Keratinocyte (primary cell): ENCODE data around the gene FAM219A. TPM values are rescaled to one million over a fixed set of nuclear protein-coding genes. Genes with fewer than 3 reads are reported as not detected.

Source experiments
- DNase-seq: peaks from one replicate; pipeline ENCODE4 v3.0.0-alpha.2; 2011; ENCODE audit warnings: low read depth, missing footprints, low spot score
- FAIRE-seq: peaks from 2 replicates; lab custom pipeline; 2011; peaks lifted over from hg19 to GRCh38; lab: Jason Lieb, UNC
- H2AFZ ChIP-seq: 2 replicates; pipeline ENCODE4 v1.6.0; 2012; ENCODE audit warnings: low read length, control low read depth, inconsistent platforms; ENCODE audit not compliant: control insufficient read depth
- H3K27ac ChIP-seq: 2 replicates; pipeline ENCODE4 v1.5.1; 2011; ENCODE audit warnings: low read length; ENCODE audit not compliant: control insufficient read depth, insufficient read depth
- H3K27me3 ChIP-seq: 3 replicates; pipeline ENCODE4 v1.6.0; 2011; ENCODE audit warnings: low read length; ENCODE audit not compliant: control insufficient read depth, insufficient read depth; ENCODE audit errors: extremely low read depth
- H3K36me3 ChIP-seq, 2 experiments: 2 replicates in 1 of 2; 3 replicates in 1 of 2; pipeline ENCODE4 v1.5.1; 2011; ENCODE audit warnings: low read length in 2 of 2, mild to moderate bottlenecking in 1 of 2; ENCODE audit not compliant: control insufficient read depth in 2 of 2, insufficient read depth in 2 of 2; ENCODE audit errors: extremely low read depth in 1 of 2
- H3K4me1 ChIP-seq: 3 replicates; pipeline ENCODE4 v1.5.1; 2011; ENCODE audit warnings: low read length; ENCODE audit not compliant: control insufficient read depth, insufficient read depth; ENCODE audit errors: extremely low read depth
- H3K4me2 ChIP-seq: 3 replicates; pipeline ENCODE4 v1.6.0; 2011; ENCODE audit warnings: low read depth, low read length; ENCODE audit not compliant: control insufficient read depth, insufficient read depth; ENCODE audit errors: extremely low read depth
- H3K4me3 ChIP-seq, 3 experiments: fragments of 200-600 bp in 1 of 3; sonication (generic) in 1 of 3; 2 replicates in 2 of 3; 3 replicates in 1 of 3; pipeline ENCODE4 v1.5.1; 2011 to 2016; ENCODE audit warnings: low read length in 3 of 3, mild to moderate bottlenecking in 3 of 3, control low read depth in 2 of 3, inconsistent platforms in 1 of 3, low read depth in 1 of 3, mixed read lengths in 1 of 3, mixed run types in 1 of 3, moderate library complexity in 1 of 3; ENCODE audit not compliant: control insufficient read depth in 2 of 3, insufficient read depth in 2 of 3; ENCODE audit errors: extremely low read depth in 1 of 3
- H3K79me2 ChIP-seq: 2 replicates; pipeline ENCODE4 v1.6.0; 2012; ENCODE audit warnings: low read length; ENCODE audit not compliant: control insufficient read depth, insufficient read depth
- H3K9ac ChIP-seq: 3 replicates; pipeline ENCODE4 v1.6.0; 2011; ENCODE audit warnings: low read length; ENCODE audit not compliant: control insufficient read depth, insufficient read depth; ENCODE audit errors: extremely low read depth
- H3K9me1 ChIP-seq: 3 replicates; pipeline ENCODE4 v1.6.0; 2011; ENCODE audit warnings: low read length; ENCODE audit not compliant: control insufficient read depth, insufficient read depth; ENCODE audit errors: extremely low read depth
- H3K9me3 ChIP-seq: 2 replicates; pipeline ENCODE4 v1.5.1; 2012; ENCODE audit warnings: low read depth, low read length; ENCODE audit not compliant: control insufficient read depth
- H4K20me1 ChIP-seq: 3 replicates; pipeline ENCODE4 v1.6.0; 2011; ENCODE audit warnings: low read length; ENCODE audit not compliant: control insufficient read depth, insufficient read depth; ENCODE audit errors: extremely low read depth
- EZH2 ChIP-seq: IDR thresholded peaks from one replicate; pipeline ENCODE4 v1.6.1; 2012; ENCODE audit warnings: inconsistent platforms, mild to moderate bottlenecking, low read length, moderate library complexity
- dilution Hi-C: fragments of 300-500 bp; cut with MboI; formaldehyde crosslinking; loops from one replicate; pipeline ENCODE4 v1.7.0; 2020; ENCODE audit warnings: low sequenced_read_pairs; ENCODE audit not compliant: extremely low pct_ligation_motif_present
- polyA plus RNA-seq, 5 experiments: library from polyadenylated mRNA; depleted of rRNA in 3 of 5; stranded (reverse) in 3 of 5; stranded (forward) in 1 of 5; unstranded in 1 of 5; fragments of >200 nt; gene quantifications; 1 replicate in 1 of 5; 2 replicates in 3 of 5; 3 replicates in 1 of 5; pipeline versions ENCODE4 v1.2.1 to v1.2.3, GENCODE V29; 2011 to 2012; ENCODE audit warnings: missing spikeins in 2 of 5, low read depth in 1 of 5, low replicate concordance in 1 of 5
- TF ChIP-seq, protein P1 (sequence below), 3 experiments: IDR thresholded peaks in 1 of 3; conservative IDR thresholded peaks in 1 of 3; optimal IDR thresholded peaks in 1 of 3; 2 replicates in 2 of 3; 3 replicates in 1 of 3; pipeline versions ENCODE3 to v1.5.1; 2011; ENCODE audit warnings: low read length in 3 of 3, mild to moderate bottlenecking in 3 of 3, moderate library complexity in 2 of 3, control low read depth in 1 of 3, inconsistent platforms in 1 of 3; ENCODE audit not compliant: insufficient read depth in 2 of 3; ENCODE audit errors: extremely low read depth in 1 of 3

The FAM219A gene
- polyA plus RNA-seq, 1 donor (not counting 4 experiments of a cell fraction or from before 2014, with no cell fraction given) = 8.9 TPM

DNA sequence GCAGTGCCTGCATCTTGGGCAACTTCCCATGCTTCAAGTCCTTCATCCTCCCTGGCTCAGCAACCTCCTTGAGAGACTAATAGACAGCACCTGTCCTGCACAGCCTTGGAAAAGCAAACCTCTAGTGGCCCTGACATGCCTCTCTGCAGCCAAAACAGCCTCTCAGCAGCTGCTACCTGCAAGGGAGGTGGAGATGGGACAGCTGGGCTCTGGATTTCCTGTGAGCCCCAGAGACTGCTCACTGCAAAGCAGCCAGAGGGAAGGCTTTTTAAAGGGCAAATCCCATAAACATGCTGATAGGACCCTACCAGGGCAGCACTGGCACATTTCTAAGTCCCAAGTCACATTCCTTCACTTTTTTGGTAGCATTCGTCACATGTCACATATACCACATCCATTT is 50.2 kb downstream of the FAM219A start:
- FAIRE-seq (no peak), DNase-seq (no peak)
- Histone ChIP-seq H3K4me2 (no peak overlapping the region), H3K9me3 (no peaks in the 10 kb centered on the region), H4K20me1 (no peaks in the 10 kb centered on the region), H3K9me1 (no peaks in the 10 kb centered on the region), H2AFZ (no peak overlapping the region), H3K79me2 (no peaks in the 10 kb centered on the region), H3K36me3 (peaks cover 0 to 8% of the 10 kb centered on the region in 2 experiments), H3K4me1 (no peaks in the 10 kb centered on the region), H3K9ac (no peak overlapping the region), H3K27ac (no peak overlapping the region), H3K4me3 (no peak overlapping the region), H3K27me3 (no peaks in the 10 kb centered on the region)
- dilution Hi-C loops = no loop called here
- TF ChIP-seq, protein P1, sequence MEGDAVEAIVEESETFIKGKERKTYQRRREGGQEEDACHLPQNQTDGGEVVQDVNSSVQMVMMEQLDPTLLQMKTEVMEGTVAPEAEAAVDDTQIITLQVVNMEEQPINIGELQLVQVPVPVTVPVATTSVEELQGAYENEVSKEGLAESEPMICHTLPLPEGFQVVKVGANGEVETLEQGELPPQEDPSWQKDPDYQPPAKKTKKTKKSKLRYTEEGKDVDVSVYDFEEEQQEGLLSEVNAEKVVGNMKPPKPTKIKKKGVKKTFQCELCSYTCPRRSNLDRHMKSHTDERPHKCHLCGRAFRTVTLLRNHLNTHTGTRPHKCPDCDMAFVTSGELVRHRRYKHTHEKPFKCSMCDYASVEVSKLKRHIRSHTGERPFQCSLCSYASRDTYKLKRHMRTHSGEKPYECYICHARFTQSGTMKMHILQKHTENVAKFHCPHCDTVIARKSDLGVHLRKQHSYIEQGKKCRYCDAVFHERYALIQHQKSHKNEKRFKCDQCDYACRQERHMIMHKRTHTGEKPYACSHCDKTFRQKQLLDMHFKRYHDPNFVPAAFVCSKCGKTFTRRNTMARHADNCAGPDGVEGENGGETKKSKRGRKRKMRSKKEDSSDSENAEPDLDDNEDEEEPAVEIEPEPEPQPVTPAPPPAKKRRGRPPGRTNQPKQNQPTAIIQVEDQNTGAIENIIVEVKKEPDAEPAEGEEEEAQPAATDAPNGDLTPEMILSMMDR (optimal IDR thresholded peaks at IDR 0.05 in 1 of 3, IDR thresholded peaks at IDR 0.05 in 1 of 3, conservative IDR thresholded peaks at IDR 0.05 in 1 of 3; ENCODE audit: extremely low read depth in 1 of 3, insufficient read depth in 2 of 3, low read length in 3 of 3) = no peak
- TF ChIP-seq EZH2 = no peak

DNA sequence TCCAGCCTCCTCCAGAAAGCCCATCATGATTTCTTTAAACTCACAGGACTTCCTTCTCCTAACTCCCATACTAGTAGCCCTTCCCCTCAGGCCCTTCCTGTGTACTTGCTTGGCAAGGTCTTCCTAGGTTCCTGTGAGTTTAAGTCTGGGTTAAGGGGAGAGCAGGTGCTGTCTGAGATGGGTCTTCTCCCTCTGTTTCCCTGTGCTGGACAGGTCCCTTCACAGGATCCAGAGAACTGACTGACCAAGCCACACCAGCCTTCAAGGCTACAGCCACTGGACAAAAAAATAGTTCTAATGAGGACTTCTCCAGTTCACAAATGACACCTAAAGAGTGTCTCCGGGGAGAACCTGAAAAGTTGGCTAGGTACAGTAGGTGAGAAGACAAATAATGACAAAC is 52.2 kb downstream of the FAM219A start:
- H3K9ac ChIP-seq = no peak overlapping the region
- dilution Hi-C loops = no loop called here
- H3K36me3 ChIP-seq = peaks cover 5 to 22% of the 10 kb centered on the region in 2 experiments
- no peak overlapping the region for H3K27ac ChIP-seq
- no peaks in the 10 kb centered on the region for H3K9me1 ChIP-seq
- H4K20me1 ChIP-seq = no peaks in the 10 kb centered on the region
- no peaks in the 10 kb centered on the region for H3K79me2 ChIP-seq
- H3K4me2 ChIP-seq = no peak overlapping the region
- H3K4me3 ChIP-seq = no peak overlapping the region
- no peaks in the 10 kb centered on the region for H3K9me3 ChIP-seq
- H2AFZ ChIP-seq = no peak overlapping the region
- H3K4me1 ChIP-seq = no peaks in the 10 kb centered on the region
- FAIRE-seq (no peak), DNase-seq (no peak)
- H3K27me3 ChIP-seq = no peaks in the 10 kb centered on the region
- TF ChIP-seq, protein P1 (optimal IDR thresholded peaks at IDR 0.05 in 1 of 3, IDR thresholded peaks at IDR 0.05 in 1 of 3, conservative IDR thresholded peaks at IDR 0.05 in 1 of 3; ENCODE audit: extremely low read depth in 1 of 3, insufficient read depth in 2 of 3, low read length in 3 of 3) = no peak
- TF ChIP-seq EZH2 = no peak
